Measurements from ENCODE around the gene OVCH2. TPM values are rescaled to one million over a fixed set of nuclear protein-coding genes. Genes with fewer than 3 reads are reported as not detected.
"Not testable (repeated sequence)": the region's sequence is repeated elsewhere in the genome, so short reads cannot be mapped to it uniquely, and the experiment has no call there.

Gene OVCH2
- total RNA-seq, 3 donors from 2014 or later, result 7.0 to 17.7 TPM; not detected in 1

DNA sequence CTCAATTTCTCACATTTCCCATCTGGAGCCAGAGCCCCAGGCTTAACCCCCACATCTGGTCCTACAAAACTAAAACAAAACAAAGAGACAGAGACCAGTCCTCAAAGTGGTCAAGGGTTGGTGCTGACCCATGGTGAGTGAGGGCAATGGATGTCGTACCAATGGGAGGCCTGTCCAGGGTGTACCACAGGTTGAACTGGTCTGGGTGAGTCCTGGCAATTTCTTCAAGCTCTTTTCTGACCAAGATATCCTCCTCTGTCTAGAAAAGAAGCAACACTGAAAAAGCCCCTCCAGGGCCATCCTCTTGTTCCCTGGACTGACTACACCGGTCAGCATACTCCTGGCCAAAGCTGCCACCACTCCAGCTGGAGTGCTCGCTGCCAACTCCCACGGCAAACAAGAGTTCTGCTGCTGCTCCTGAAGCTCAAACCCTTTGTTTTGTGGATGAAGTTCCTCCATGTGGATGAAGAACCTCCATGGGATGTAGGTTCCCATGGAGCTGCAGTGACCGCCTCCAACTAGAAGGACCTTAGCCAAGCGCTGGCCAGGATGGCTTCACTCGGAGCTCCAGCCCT is 39.9 kb downstream of the OVCH2 start:
- Histone ChIP-seq H3K36me3 (no peaks in the 10 kb centered on the region), H3K27me3 (no peaks in the 10 kb centered on the region), H3K9me3 (no peaks in the 10 kb centered on the region), H3K27ac (no peak overlapping the region), H3K4me1 (no peaks in the 10 kb centered on the region), H3K4me3 (no peak overlapping the region)
- TF ChIP-seq POLR2A (IDR thresholded peaks at IDR 0.05) (no peak), POLR2AphosphoS5 (IDR thresholded peaks at IDR 0.05) (no peak)
- TF ChIP-seq, protein P1, sequence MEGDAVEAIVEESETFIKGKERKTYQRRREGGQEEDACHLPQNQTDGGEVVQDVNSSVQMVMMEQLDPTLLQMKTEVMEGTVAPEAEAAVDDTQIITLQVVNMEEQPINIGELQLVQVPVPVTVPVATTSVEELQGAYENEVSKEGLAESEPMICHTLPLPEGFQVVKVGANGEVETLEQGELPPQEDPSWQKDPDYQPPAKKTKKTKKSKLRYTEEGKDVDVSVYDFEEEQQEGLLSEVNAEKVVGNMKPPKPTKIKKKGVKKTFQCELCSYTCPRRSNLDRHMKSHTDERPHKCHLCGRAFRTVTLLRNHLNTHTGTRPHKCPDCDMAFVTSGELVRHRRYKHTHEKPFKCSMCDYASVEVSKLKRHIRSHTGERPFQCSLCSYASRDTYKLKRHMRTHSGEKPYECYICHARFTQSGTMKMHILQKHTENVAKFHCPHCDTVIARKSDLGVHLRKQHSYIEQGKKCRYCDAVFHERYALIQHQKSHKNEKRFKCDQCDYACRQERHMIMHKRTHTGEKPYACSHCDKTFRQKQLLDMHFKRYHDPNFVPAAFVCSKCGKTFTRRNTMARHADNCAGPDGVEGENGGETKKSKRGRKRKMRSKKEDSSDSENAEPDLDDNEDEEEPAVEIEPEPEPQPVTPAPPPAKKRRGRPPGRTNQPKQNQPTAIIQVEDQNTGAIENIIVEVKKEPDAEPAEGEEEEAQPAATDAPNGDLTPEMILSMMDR (IDR thresholded peaks at IDR 0.05), result no peak
- intact Hi-C loops (cut with DNase I; ENCODE audit: low total_unique reads), result no loop called here
- DNase-seq (ENCODE audit: low spot score in 2 of 2), result no peak

DNA sequence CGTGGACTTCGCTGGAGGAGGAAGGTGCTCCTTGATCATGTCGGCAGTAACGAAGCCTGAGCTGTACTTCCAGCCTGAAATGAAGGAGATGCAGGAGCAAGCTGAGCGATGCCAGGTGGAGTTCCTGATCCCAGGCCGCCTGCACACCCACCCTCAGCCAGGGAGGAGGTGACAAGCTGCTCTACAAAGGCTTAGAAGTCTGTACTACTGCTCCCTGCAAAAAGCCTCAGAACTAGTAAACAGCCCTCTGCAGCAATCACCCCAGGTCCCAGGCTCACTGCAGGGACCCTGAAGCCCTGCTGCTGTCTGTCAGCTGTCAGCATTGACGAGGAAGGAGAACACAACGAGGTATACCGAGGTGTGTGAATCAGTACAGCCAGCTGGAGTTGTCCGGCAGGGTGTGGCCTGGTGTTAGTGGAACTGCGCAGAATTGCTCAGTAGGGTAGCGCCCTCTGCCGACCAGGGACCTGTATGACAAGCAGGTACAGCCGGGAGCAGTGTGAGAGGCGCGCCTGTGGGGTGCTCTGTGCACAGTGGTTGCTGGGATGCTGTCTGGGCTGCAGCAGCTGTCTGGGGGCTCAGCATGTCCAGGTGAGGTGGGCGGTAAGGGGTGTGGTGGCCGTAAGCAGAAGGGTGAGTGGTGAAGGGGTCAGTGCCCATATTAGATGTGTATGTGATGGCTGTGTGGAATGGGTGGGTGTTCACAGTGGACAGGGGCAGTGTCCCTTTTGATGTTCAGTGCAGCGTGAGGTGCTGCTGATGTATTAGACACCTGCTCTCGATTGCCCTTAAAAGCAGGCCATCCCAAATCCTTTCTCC is 40.6 kb downstream of the OVCH2 start:
- intact Hi-C loops (cut with DNase I; ENCODE audit: low total_unique reads), result loop anchor here (2.0 kb wide), 1 partner anchor 71 kb away; no protein-coding TSS in a partner anchor
- Histone ChIP-seq H3K36me3 (no peaks in the 10 kb centered on the region), H3K27ac (no peak overlapping the region), H3K4me1 (no peaks in the 10 kb centered on the region), H3K4me3 (no peak overlapping the region), H3K27me3 (no peaks in the 10 kb centered on the region), H3K9me3 (no peaks in the 10 kb centered on the region)
- no peak for TF ChIP-seq POLR2A (IDR thresholded peaks at IDR 0.05)
- TF ChIP-seq, protein P1 (IDR thresholded peaks at IDR 0.05), result peak; percentile 76 to 91 (median 88)
- DNase-seq (ENCODE audit: low spot score in 2 of 2), result peak; percentile 68 to 87

DNA sequence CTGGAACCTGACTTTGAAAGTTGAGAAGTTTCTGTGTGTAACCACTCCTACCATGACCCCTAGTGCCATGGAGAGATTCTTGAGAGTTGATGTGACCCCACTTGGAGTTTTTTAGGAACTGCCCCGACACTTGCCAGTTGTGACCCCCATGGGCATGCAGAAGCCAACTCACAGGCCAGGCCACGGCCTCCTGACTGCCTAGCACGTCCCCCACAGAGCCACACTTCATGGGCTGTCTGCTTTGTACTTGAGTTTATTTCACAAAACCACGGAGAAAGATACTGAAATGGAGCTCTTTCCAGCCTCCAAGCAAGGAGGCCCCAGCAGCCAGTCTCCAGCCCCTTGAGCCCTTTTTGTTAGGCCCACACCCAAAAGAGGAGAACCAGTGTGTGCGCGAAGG is 41.4 kb downstream of the OVCH2 start:
- intact Hi-C loops (cut with DNase I; ENCODE audit: low total_unique reads), result loop anchor here (2.0 kb wide), 1 partner anchor 70 kb away; no protein-coding TSS in a partner anchor
- Histone ChIP-seq H3K27me3 (no peaks in the 10 kb centered on the region), H3K9me3 (no peaks in the 10 kb centered on the region), H3K4me3 (no peak overlapping the region), H3K4me1 (no peaks in the 10 kb centered on the region), H3K36me3 (no peaks in the 10 kb centered on the region), H3K27ac (no peak overlapping the region)
- TF ChIP-seq POLR2A (IDR thresholded peaks at IDR 0.05), result no peak
- TF ChIP-seq POLR2AphosphoS5 (IDR thresholded peaks at IDR 0.05), result no peak
- TF ChIP-seq, protein P1 (IDR thresholded peaks at IDR 0.05), result no peak
- DNase-seq (ENCODE audit: low spot score in 2 of 2), result no peak

DNA sequence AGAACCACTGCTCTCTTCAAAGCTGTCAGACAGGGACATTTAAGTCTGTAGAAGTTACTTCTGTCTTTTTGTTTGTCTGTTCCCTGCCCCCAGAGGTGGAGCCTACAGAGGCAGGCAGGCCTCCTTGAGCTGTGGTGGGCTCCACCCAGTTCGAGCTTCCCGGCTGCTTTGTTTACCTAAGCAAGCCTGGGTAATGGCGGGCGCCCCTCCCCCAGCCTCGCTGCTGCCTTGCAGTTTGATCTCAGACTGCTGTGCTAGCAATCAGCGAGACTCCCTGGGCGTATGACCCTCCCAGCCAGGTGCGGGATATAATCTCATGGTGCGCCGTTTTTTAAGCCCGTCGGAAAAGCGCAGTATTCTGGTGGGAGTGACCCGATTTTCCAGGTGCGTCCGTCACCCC is 42.7 kb downstream of the OVCH2 start:
- DNase-seq (ENCODE audit: low spot score in 2 of 2); H3K4me3 ChIP-seq; H3K36me3 ChIP-seq; H3K27ac ChIP-seq; intact Hi-C loops (cut with DNase I; ENCODE audit: low total_unique reads); H3K27me3 ChIP-seq; H3K9me3 ChIP-seq; H3K4me1 ChIP-seq: not testable (repeated sequence)

DNA sequence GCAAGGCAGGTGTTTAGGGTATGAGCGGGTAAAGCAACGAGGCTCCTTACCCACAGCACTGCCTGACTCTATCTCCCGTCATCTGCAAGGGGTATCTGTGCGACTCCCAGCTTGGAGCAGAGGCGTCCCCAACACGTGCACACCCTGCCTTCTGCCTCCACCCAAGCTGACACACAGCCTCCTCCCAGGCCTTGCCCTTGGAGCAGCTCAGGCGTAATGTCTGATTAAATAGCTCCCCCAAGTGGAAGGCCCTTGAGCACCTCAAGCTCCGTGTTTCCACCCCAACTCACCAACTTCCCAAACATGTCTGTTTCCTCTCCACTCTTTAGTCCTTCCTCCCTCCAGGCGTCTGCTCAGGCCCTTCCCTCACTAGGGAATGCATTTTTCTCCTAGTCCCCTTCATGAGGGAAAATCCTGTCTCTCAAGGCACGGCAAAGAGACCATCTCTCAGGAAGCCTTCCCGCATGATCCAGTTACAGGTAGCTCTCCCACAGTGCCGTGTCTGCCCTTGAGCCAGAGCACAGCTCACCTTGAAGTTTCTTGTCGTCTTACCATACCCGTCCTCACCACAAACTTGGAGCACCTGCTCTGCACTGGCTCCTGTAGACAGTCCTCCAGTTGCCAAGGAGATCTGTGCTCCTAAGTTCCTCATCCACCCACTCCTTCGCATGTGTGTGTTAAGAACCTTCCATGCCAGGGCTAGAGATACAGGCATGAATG is 48.8 kb downstream of the OVCH2 start:
- peaks cover 0 to 4% of the 10 kb centered on the region in 2 donors for H3K4me1 ChIP-seq
- intact Hi-C loops (cut with DNase I; ENCODE audit: low total_unique reads), result no loop called here
- TF ChIP-seq, protein P1 (IDR thresholded peaks at IDR 0.05), result peak in 2 of 3 donors; percentile 50 to 59
- TF ChIP-seq POLR2AphosphoS5 (IDR thresholded peaks at IDR 0.05) (no peak), POLR2A (IDR thresholded peaks at IDR 0.05) (no peak)
- no peaks in the 10 kb centered on the region for H3K36me3 ChIP-seq
- DNase-seq (ENCODE audit: low spot score in 2 of 2), result peak in 1 of 2 donors; percentile 67
- H3K27ac ChIP-seq, result no peak overlapping the region
- no peaks in the 10 kb centered on the region for H3K27me3 ChIP-seq
- H3K9me3 ChIP-seq, result no peaks in the 10 kb centered on the region
- no peak overlapping the region for H3K4me3 ChIP-seq

Measured in breast epithelium (tissue), 4 donors.